Measurements from ENCODE around the gene COG5. TPM values are rescaled to one million over a fixed set of nuclear protein-coding genes. Genes with fewer than 3 reads are reported as not detected.

The COG5 gene
- total RNA-seq, 1 experiment from 2014 or later = 20.2 TPM

DNA sequence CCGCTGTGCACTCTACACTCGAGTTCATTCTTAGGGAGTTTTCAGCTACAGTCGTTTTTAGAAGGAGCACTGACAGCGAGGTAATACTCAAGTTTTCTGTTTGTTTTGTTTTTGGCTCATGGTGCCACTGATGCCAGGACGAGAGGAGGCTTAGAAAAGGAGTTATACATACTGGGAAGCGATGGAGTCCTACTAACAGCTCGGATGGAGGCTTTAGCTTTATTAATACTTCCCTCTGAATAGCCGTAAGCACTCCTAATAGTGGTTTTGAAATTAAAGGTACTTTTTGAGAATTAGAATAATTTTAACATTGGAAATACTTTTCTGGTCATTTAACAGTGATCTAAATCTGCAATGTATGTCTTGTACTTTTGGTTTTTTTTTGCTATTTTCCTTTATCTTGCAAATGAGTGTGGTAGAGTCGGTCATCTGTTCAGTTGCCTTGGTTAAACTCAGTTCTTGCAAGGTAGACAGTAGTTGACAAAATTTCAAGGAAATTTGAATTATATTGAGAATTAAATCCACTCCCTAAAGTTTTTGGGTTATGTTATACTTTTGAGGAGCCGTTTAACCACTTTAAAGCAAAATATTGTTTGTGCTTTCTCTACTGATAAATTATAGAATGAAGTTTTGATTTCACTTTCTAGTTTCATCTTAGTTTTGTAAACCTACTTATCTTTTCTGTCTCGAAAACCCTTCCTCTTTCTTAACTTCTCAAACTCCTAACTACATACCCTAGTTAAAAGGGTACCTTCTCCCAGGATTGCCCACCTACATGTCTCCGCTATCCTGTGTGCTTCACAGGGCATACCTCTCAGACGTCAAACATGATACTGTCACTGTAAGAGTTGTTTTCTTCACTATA, 393.4 kb downstream of the COG5 start:
- no peak overlapping the region for H3K23ac ChIP-seq (ENCODE audit: insufficient read length, low read depth, low read length)
- no peak overlapping the region for H3T11ph ChIP-seq (ENCODE audit: low read length)
- no peak overlapping the region for H2AFZ ChIP-seq (ENCODE audit: low read length)
- no peak overlapping the region for H4K91ac ChIP-seq (ENCODE audit: insufficient read length, low read depth, low read length)
- peak overlapping the region; percentile 77 for H3K9ac ChIP-seq (ENCODE audit: extremely low read depth, insufficient read length, low read length)
- H3K18ac ChIP-seq (ENCODE audit: insufficient read length, low read depth, low read length) = peak overlapping the region; percentile 2
- no peaks in the 10 kb centered on the region for H3K4me1 ChIP-seq (ENCODE audit: insufficient read depth, low read length)
- peaks cover 5% of the 10 kb centered on the region for H3K23me2 ChIP-seq (ENCODE audit: insufficient read length, low read depth, low read length, poor library complexity, severe bottlenecking)
- peaks cover 3% of the 10 kb centered on the region; the same call in 1 of the 2 replicates for H3K79me2 ChIP-seq (ENCODE audit: insufficient read depth, low read length)
- H2BK15ac ChIP-seq (ENCODE audit: low read depth, low read length) = no peak overlapping the region
- H3K4me2 ChIP-seq (ENCODE audit: insufficient read depth, insufficient read length, low read length) = peak overlapping the region; percentile 73
- peaks cover 42 to 47% of the 10 kb centered on the region in 2 experiments for H3K4me1 Mint-ChIP-seq
- H4K20me1 ChIP-seq (ENCODE audit: control insufficient read depth, insufficient read depth, insufficient read length) = no peaks in the 10 kb centered on the region
- DNase-seq = no peak
- H2BK120ac ChIP-seq (ENCODE audit: low read depth, low read length, poor library complexity, severe bottlenecking) = no peak overlapping the region
- WGBS (ENCODE audit: extremely low coverage, insufficient read length, low lambda C conversion rate) = no CpG with 5 or more reads among the region's 13 CpGs
- H4K5ac ChIP-seq (ENCODE audit: insufficient read length, low read depth, low read length) = no peak overlapping the region
- no peak overlapping the region for H2BK5ac ChIP-seq (ENCODE audit: insufficient read length, low read length)
- peak overlapping the region; percentile 1 for H3K56ac ChIP-seq (ENCODE audit: insufficient read length, low read depth, low read length)
- H4K8ac ChIP-seq (replicated peaks; ENCODE audit: insufficient read length, low read depth, low read length) = no peak overlapping the region
- no peak overlapping the region for H2BK20ac ChIP-seq (ENCODE audit: low read depth, low read length, poor library complexity, severe bottlenecking)
- no peak overlapping the region for H2AK5ac ChIP-seq (ENCODE audit: insufficient read length, low read length)
- peaks cover 0 to 3% of the 10 kb centered on the region in 2 experiments; a peak in 2 of 5 replicates for H3K9me3 Mint-ChIP-seq
- H3K9me3 ChIP-seq (ENCODE audit: control insufficient read depth, low read depth, low read length) = no peaks in the 10 kb centered on the region
- TF ChIP-seq, protein P1, sequence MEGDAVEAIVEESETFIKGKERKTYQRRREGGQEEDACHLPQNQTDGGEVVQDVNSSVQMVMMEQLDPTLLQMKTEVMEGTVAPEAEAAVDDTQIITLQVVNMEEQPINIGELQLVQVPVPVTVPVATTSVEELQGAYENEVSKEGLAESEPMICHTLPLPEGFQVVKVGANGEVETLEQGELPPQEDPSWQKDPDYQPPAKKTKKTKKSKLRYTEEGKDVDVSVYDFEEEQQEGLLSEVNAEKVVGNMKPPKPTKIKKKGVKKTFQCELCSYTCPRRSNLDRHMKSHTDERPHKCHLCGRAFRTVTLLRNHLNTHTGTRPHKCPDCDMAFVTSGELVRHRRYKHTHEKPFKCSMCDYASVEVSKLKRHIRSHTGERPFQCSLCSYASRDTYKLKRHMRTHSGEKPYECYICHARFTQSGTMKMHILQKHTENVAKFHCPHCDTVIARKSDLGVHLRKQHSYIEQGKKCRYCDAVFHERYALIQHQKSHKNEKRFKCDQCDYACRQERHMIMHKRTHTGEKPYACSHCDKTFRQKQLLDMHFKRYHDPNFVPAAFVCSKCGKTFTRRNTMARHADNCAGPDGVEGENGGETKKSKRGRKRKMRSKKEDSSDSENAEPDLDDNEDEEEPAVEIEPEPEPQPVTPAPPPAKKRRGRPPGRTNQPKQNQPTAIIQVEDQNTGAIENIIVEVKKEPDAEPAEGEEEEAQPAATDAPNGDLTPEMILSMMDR (conservative IDR thresholded peaks at IDR 0.05) = no peak
- H3K14ac ChIP-seq (ENCODE audit: insufficient read depth, low read length) = no peak overlapping the region
- H3K4ac ChIP-seq (ENCODE audit: low read depth, low read length) = no peak overlapping the region
- peaks cover 0 to 5% (median 4%) of the 10 kb centered on the region in 3 experiments; a peak in 2 of 7 replicates for H3K36me3 Mint-ChIP-seq (ENCODE audit: insufficient read depth in 1 of 3, low read depth in 3 of 3)
- H3K27me3 Mint-ChIP-seq (ENCODE audit: low read depth) = no peaks in the 10 kb centered on the region; the same call in 1 of the 2 replicates
- peak overlapping the region; percentile 99 to 100 (median 100) for H3K27ac Mint-ChIP-seq
- H3K27me3 ChIP-seq (ENCODE audit: insufficient read depth, low read length) = no peaks in the 10 kb centered on the region
- H2BK12ac ChIP-seq (ENCODE audit: insufficient read length, low read depth, low read length) = no peak overlapping the region
- peak overlapping the region; percentile 95 to 96 for H3K4me3 Mint-ChIP-seq
- H3K27ac ChIP-seq (ENCODE audit: insufficient read length, low read depth, low read length) = peak overlapping the region; percentile 79
- H3K79me1 ChIP-seq (ENCODE audit: insufficient read depth, low read depth, low read length, poor library complexity, severe bottlenecking) = no peaks in the 10 kb centered on the region

Data from H9 (cell line).